Activated CD4-positive, alpha-beta T cell treated with anti-CD3 and anti-CD28 coated beads for 24 hours (primary cell): ENCODE data around the gene ICAM3.

Source experiments
- DNase-seq, 2 donors: peaks; one replicate each; pipeline ENCODE4 v3.0.0-alpha.2; 2020; ENCODE audit warnings: low read depth in 2 of 2

The ICAM3 gene

DNA sequence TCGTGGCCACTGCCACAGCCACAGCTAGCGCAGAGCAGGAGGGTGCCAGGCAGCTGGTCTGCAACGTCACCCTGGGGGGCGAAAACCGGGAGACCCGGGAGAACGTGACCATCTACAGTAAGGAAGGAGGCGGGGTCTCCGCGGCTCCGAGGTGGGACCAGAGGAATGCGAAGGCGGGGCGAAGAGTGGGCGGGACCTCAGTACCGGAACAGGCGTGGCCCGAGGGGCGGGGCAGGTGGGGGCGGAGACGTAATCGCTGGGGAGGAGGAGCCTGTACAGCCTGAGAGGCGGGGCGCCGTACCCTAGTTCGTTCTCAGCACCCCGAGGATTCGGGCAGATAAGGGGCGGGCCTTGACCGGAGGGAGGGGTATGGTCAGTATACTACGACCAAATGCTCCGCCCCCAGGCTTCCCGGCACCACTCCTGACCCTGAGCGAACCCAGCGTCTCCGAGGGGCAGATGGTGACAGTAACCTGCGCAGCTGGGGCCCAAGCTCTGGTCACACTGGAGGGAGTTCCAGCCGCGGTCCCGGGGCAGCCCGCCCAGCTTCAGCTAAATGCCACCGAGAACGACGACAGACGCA lies 47.1 kb downstream of the ICAM3 start:
- DNase-seq, result peak in 1 of 2 donors; percentile 75

GRCh38 chr19:10291554-10292205 lies 47.7 kb downstream of the ICAM3 start:
- no peak for DNase-seq

DNA sequence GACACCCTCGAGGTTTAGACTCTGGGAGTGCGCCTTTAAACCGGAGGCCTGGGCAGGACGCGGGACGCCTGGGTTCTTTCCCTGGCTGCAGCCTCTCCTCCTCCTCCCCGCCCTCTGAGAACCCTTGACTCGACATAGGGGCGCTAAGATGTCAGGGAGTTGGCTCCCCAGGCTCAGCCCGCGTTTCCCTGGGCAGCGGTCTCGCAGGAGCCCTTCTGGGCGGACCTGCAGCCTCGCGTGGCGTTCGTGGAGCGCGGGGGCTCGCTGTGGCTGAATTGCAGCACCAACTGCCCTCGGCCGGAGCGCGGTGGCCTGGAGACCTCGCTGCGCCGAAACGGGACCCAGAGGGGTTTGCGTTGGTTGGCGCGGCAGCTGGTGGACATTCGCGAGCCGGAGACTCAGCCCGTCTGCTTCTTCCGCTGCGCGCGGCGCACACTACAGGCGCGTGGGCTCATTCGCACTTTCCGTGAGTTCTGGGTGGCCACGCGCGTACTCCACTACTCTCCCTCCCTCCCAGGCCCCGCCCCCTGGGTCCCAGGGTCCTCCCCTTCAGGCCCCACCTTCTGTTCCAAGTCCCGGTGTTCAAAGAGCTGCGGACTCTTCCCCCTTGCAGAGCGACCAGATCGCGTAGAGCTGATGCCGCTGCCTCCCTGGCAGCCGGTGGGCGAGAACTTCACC lies 48.4 kb downstream of the ICAM3 start:
- DNase-seq, result no peak

- no peak for DNase-seq
Measured at GRCh38 chr19:10290357-10290875, 49.0 kb downstream of the ICAM3 start.

- DNase-seq, result no peak
Measured at GRCh38 chr19:10289836-10290356, 49.5 kb downstream of the ICAM3 start, which contains the start of gene ICAM5. Gene ICAM5, plus strand, starts transcription at chr19:10289952. Its CDS starts 92 bp downstream, at chr19:10290044.

- peak in 1 of 2 donors; percentile 52 for DNase-seq
Measured at GRCh38 chr19:10289167-10289835, 50.1 kb downstream of the ICAM3 start.

DNA sequence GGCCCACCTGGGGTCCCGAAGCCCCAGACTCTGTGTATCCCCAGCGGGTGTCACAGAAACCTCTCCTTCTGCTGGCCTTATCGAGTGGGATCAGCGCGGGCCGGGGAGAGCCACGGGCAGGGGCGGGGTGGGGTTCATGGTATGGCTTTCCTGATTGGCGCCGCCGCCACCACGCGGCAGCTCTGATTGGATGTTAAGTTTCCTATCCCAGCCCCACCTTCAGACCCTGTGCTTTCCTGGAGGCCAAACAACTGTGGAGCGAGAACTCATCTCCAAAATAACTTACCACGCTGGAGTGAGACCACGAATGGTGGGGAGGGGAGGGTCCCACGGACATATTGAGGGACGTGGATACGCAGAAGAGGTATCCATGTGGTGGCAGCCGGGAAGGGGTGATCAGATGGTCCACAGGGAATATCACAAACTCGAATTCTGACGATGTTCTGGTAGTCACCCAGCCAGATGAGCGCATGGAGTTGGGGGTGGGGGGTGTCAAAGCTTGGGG lies 50.7 kb downstream of the ICAM3 start:
- DNase-seq, result no peak

DNA sequence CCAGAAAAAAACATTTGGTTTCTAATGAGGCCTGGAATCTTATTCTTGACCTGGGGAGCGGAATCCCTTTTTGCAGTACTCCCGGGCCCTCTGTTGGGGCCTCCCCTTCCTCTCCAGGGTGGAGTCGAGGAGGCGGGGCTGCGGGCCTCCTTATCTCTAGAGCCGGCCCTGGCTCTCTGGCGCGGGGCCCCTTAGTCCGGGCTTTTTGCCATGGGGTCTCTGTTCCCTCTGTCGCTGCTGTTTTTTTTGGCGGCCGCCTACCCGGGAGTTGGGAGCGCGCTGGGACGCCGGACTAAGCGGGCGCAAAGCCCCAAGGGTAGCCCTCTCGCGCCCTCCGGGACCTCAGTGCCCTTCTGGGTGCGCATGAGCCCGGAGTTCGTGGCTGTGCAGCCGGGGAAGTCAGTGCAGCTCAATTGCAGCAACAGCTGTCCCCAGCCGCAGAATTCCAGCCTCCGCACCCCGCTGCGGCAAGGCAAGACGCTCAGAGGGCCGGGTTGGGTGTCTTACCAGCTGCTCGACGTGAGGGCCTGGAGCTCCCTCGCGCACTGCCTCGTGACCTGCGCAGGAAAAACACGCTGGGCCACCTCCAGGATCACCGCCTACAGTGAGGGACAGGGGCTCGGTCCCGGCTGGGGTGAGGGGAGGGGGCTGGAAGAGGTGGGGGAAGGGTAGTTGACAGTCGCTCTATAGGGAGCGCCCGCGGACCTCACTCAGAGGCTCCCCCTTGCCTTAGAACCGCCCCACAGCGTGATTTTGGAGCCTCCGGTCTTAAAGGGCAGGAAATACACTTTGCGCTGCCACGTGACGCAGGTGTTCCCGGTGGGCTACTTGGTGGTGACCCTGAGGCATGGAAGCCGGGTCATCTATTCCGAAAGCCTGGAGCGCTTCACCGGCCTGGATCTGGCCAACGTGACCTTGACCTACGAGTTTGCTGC lies 52.4 kb downstream of the ICAM3 start, which contains the start of gene ICAM4:
Gene ICAM4, plus strand, starts transcription at position 153 of the 935 bp plus-strand sequence. Its CDS starts 58 bp downstream, at position 211.
- DNase-seq, result no peak

- no peak for DNase-seq
Measured at GRCh38 chr19:10285393-10285792, 54.0 kb downstream of the ICAM3 start.

DNA sequence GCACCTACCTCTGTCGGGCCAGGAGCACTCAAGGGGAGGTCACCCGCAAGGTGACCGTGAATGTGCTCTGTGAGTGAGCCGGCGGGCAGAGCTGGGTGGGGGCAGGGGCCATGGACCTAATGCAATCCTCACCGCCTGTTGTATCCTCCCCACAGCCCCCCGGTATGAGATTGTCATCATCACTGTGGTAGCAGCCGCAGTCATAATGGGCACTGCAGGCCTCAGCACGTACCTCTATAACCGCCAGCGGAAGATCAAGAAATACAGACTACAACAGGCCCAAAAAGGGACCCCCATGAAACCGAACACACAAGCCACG lies 54.5 kb downstream of the ICAM3 start:
- no peak for DNase-seq

- DNase-seq, result no peak
Measured at GRCh38 chr19:10284065-10284959, 55.1 kb downstream of the ICAM3 start.
